H9 (cell line): Measurements from ENCODE around the gene PSPC1. TPM values are rescaled to one million over a fixed set of nuclear protein-coding genes. Genes with fewer than 3 reads are reported as not detected.

Experiments used
- DNase-seq: peaks from one replicate; pipeline ENCODE4 v3.0.0-alpha.2; 2017
- H2AFZ ChIP-seq: one replicate; pipeline ENCODE4 v1.6.1; 2013; ENCODE audit warnings: mild to moderate bottlenecking, low read length, control low read depth, moderate library complexity
- H2AK5ac ChIP-seq: 2 replicates; pipeline ENCODE4 v1.6.1; 2013; ENCODE audit warnings: low read length, control low read depth, mixed read lengths; ENCODE audit not compliant: insufficient read length
- H2BK120ac ChIP-seq: one replicate; pipeline ENCODE4 v1.6.1; 2013; ENCODE audit warnings: low read depth, mild to moderate bottlenecking, low read length, control low read depth, inconsistent platforms; ENCODE audit not compliant: poor library complexity, severe bottlenecking
- H2BK12ac ChIP-seq: 2 replicates; pipeline ENCODE4 v1.6.1; 2013; ENCODE audit warnings: low read length, control low read depth, mixed read lengths, low read depth; ENCODE audit not compliant: insufficient read length
- H2BK15ac ChIP-seq: 2 replicates; pipeline ENCODE4 v1.6.1; 2013; ENCODE audit warnings: low read depth, low read length, control low read depth
- H2BK20ac ChIP-seq: one replicate; pipeline ENCODE4 v1.6.1; 2013; ENCODE audit warnings: low read depth, mild to moderate bottlenecking, low read length, control low read depth, inconsistent platforms; ENCODE audit not compliant: poor library complexity, severe bottlenecking
- H2BK5ac ChIP-seq: 2 replicates; pipeline ENCODE4 v1.6.1; 2013; ENCODE audit warnings: low read length, control low read depth, mixed read lengths; ENCODE audit not compliant: insufficient read length
- H3K14ac ChIP-seq: 2 replicates; pipeline ENCODE4 v1.6.1; 2013; ENCODE audit warnings: low read length, control low read depth; ENCODE audit not compliant: insufficient read depth
- H3K18ac ChIP-seq: 2 replicates; pipeline ENCODE4 v1.6.1; 2013; ENCODE audit warnings: low read depth, mild to moderate bottlenecking, mixed read lengths, low read length, control low read depth; ENCODE audit not compliant: insufficient read length
- H3K23ac ChIP-seq: 2 replicates; pipeline ENCODE4 v1.6.1; 2013; ENCODE audit warnings: low read length, control low read depth, mixed read lengths, low read depth; ENCODE audit not compliant: insufficient read length
- H3K23me2 ChIP-seq: 2 replicates; pipeline ENCODE4 v1.6.1; 2013; ENCODE audit warnings: low read depth, mild to moderate bottlenecking, mixed read lengths, low read length, control low read depth; ENCODE audit not compliant: insufficient read length, poor library complexity, severe bottlenecking
- H3K27ac ChIP-seq: 2 replicates; pipeline ENCODE4 v1.5.1; 2013; ENCODE audit warnings: low read length, control low read depth, mixed read lengths, low read depth; ENCODE audit not compliant: insufficient read length
- H3K27me3 ChIP-seq: 2 replicates; pipeline ENCODE4 v1.6.1; 2013; ENCODE audit warnings: low read length, control low read depth, inconsistent platforms; ENCODE audit not compliant: insufficient read depth
- H3K4ac ChIP-seq: 2 replicates; pipeline ENCODE4 v1.6.1; 2013; ENCODE audit warnings: low read depth, mild to moderate bottlenecking, control low read depth, inconsistent platforms, low read length, moderate library complexity
- H3K4me1 ChIP-seq: 2 replicates; pipeline ENCODE4 v1.6.1; 2013; ENCODE audit warnings: low read length, control low read depth, inconsistent platforms; ENCODE audit not compliant: insufficient read depth
- H3K4me2 ChIP-seq: 2 replicates; pipeline ENCODE4 v1.6.1; 2013; ENCODE audit warnings: low read length, control low read depth, mixed read lengths; ENCODE audit not compliant: insufficient read length, insufficient read depth
- H3K56ac ChIP-seq: 2 replicates; pipeline ENCODE4 v1.6.1; 2013; ENCODE audit warnings: low read depth, mild to moderate bottlenecking, mixed read lengths, low read length, control low read depth; ENCODE audit not compliant: insufficient read length
- H3K79me1 ChIP-seq: 2 replicates; pipeline ENCODE4 v1.6.1; 2013; ENCODE audit warnings: low read depth, mild to moderate bottlenecking, moderate library complexity, low read length, control low read depth, inconsistent platforms; ENCODE audit not compliant: insufficient read depth, poor library complexity, severe bottlenecking
- H3K79me2 ChIP-seq: 2 replicates; pipeline ENCODE4 v1.6.1; 2013; ENCODE audit warnings: low read length, control low read depth, inconsistent platforms; ENCODE audit not compliant: insufficient read depth
- H3K9ac ChIP-seq: 2 replicates; pipeline ENCODE4 v1.6.1; 2013; ENCODE audit warnings: low read length, control low read depth, mixed read lengths; ENCODE audit not compliant: insufficient read length; ENCODE audit errors: extremely low read depth
- H3K9me3 ChIP-seq: one replicate; pipeline ENCODE4 v1.6.1; 2013; ENCODE audit warnings: low read depth, low read length, inconsistent platforms; ENCODE audit not compliant: control insufficient read depth
- H3T11ph ChIP-seq: one replicate; pipeline ENCODE4 v1.6.1; 2013; ENCODE audit warnings: mild to moderate bottlenecking, low read length, control low read depth, inconsistent platforms
- H4K20me1 ChIP-seq: one replicate; pipeline ENCODE4 v1.6.1; 2013; ENCODE audit not compliant: control insufficient read depth, insufficient read length, insufficient read depth
- H4K5ac ChIP-seq: 2 replicates; pipeline ENCODE4 v1.6.1; 2013; ENCODE audit warnings: low read depth, mild to moderate bottlenecking, mixed read lengths, low read length, control low read depth; ENCODE audit not compliant: insufficient read length
- H4K8ac ChIP-seq: replicated peaks from 2 replicates; pipeline ENCODE4 v1.6.1; 2013; ENCODE audit warnings: low read length, control low read depth, mixed read lengths, low read depth; ENCODE audit not compliant: insufficient read length
- H4K91ac ChIP-seq: 2 replicates; pipeline ENCODE4 v1.6.1; 2013; ENCODE audit warnings: low read depth, mild to moderate bottlenecking, moderate library complexity, mixed read lengths, low read length, control low read depth; ENCODE audit not compliant: insufficient read length
- H3K27ac Mint-ChIP-seq, 3 experiments: 2 replicates in 2 of 3; 3 replicates in 1 of 3; pipeline ENCODE4 v1.8.0; 2020 to 2021; ENCODE audit warnings: mixed read lengths in 3 of 3, mild to moderate bottlenecking in 1 of 3, moderate library complexity in 1 of 3
- H3K27me3 Mint-ChIP-seq: 2 replicates; pipeline ENCODE4 v1.8.0; 2021; ENCODE audit warnings: low read depth, mild to moderate bottlenecking, moderate library complexity, mixed read lengths
- H3K36me3 Mint-ChIP-seq, 3 experiments: 2 replicates in 2 of 3; 3 replicates in 1 of 3; pipeline ENCODE4 v1.8.0; 2020 to 2021; ENCODE audit warnings: low read depth in 3 of 3, mixed read lengths in 3 of 3; ENCODE audit not compliant: insufficient read depth in 1 of 3
- H3K4me1 Mint-ChIP-seq, 2 experiments: 2 replicates each; pipeline ENCODE4 v1.8.0; 2020; ENCODE audit warnings: mixed read lengths in 2 of 2
- H3K4me3 Mint-ChIP-seq, 2 experiments: 2 replicates in 1 of 2; 3 replicates in 1 of 2; pipeline ENCODE4 v1.8.0; 2020 to 2021; ENCODE audit warnings: mild to moderate bottlenecking in 2 of 2, mixed read lengths in 2 of 2, moderate library complexity in 1 of 2
- H3K9me3 Mint-ChIP-seq, 2 experiments: 2 replicates in 1 of 2; 3 replicates in 1 of 2; pipeline ENCODE4 v1.8.0; 2020; ENCODE audit warnings: mild to moderate bottlenecking in 2 of 2, mixed read lengths in 2 of 2, moderate library complexity in 1 of 2
- WGBS: extraction: QIAGEN DNeasy Blood & Tissue Kit; methylation state at CpG from one replicate; pipeline ENCODE4 v1.1.7; 2013; ENCODE audit warnings: missing lambda C conversion rate, low lambda C conversion rate, mixed read lengths; ENCODE audit not compliant: insufficient read length; ENCODE audit errors: extremely low coverage; 5-methylcytosine and 5-hydroxymethylcytosine counted together
- total RNA-seq: library from RNA; stranded (reverse); gene quantifications from 2 replicates; pipeline ENCODE4 v1.2.1, GENCODE V29; 2021
- TF ChIP-seq, protein P1 (sequence below): fragments of 200-600 bp; sonication (generic); conservative IDR thresholded peaks from 3 replicates; pipeline ENCODE4 v1.8.0; 2021; ENCODE audit warnings: antibody characterized with exemption, mild to moderate bottlenecking

The PSPC1 gene
- total RNA-seq, 1 experiment from 2014 or later = 134 TPM

DNA sequence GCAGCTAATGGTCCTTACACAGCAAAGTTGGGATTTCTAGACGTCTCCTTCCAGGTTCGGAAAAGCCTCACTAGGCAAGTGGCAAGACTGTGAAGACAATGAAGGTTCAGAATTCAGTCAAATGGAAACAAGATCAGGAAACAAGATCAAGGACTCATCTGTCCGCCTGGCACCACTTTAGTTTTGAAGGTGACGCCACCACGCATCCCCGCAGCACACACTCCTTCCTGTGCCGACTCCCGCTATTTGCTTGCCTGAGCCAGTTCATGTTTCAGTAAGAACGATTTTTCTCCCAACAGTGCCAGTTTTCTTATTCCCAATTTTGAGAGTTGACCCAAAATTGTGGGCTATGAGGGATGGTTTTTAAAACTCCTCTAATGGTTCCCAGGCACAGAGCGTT is 107.8 kb downstream of the PSPC1 start:
- no peaks in the 10 kb centered on the region for H3K27me3 Mint-ChIP-seq
- no peaks in the 10 kb centered on the region for H3K4me1 ChIP-seq
- no peaks in the 10 kb centered on the region for H3K9me3 ChIP-seq
- DNase-seq = no peak
- no peak overlapping the region for H3K18ac ChIP-seq
- no peak overlapping the region for H2BK120ac ChIP-seq
- H2BK12ac ChIP-seq = no peak overlapping the region
- H3K9me3 Mint-ChIP-seq = no peaks in the 10 kb centered on the region
- H2BK5ac ChIP-seq = no peak overlapping the region
- no peak overlapping the region for H4K8ac ChIP-seq
- H3K4me2 ChIP-seq = no peak overlapping the region
- peaks cover 35 to 65% (median 65%) of the 10 kb centered on the region in 3 experiments for H3K36me3 Mint-ChIP-seq
- H4K20me1 ChIP-seq = no peaks in the 10 kb centered on the region
- no peak overlapping the region for H3T11ph ChIP-seq
- no peak overlapping the region for H2AK5ac ChIP-seq
- no peak overlapping the region for H3K14ac ChIP-seq
- H3K27ac Mint-ChIP-seq = peak overlapping the region in 2 of 3 experiments; percentile 19 to 61; a peak in 4 of 7 replicates
- WGBS = no CpG with 5 or more reads among the region's 10 CpGs
- no peak overlapping the region for H2AFZ ChIP-seq
- no peak overlapping the region for H3K9ac ChIP-seq
- no peak overlapping the region for H3K23ac ChIP-seq
- no peaks in the 10 kb centered on the region for H3K27me3 ChIP-seq
- H3K56ac ChIP-seq = no peak overlapping the region
- no peak overlapping the region for H4K5ac ChIP-seq
- no peak overlapping the region for H3K4me3 Mint-ChIP-seq
- no peak overlapping the region for H3K4ac ChIP-seq
- H2BK20ac ChIP-seq = no peak overlapping the region
- H3K4me1 Mint-ChIP-seq = peaks cover 2 to 6% of the 10 kb centered on the region in 2 experiments; a peak in 1 of 4 replicates
- H3K23me2 ChIP-seq = no peaks in the 10 kb centered on the region
- H2BK15ac ChIP-seq = no peak overlapping the region
- H3K79me2 ChIP-seq = no peaks in the 10 kb centered on the region
- TF ChIP-seq, protein P1, sequence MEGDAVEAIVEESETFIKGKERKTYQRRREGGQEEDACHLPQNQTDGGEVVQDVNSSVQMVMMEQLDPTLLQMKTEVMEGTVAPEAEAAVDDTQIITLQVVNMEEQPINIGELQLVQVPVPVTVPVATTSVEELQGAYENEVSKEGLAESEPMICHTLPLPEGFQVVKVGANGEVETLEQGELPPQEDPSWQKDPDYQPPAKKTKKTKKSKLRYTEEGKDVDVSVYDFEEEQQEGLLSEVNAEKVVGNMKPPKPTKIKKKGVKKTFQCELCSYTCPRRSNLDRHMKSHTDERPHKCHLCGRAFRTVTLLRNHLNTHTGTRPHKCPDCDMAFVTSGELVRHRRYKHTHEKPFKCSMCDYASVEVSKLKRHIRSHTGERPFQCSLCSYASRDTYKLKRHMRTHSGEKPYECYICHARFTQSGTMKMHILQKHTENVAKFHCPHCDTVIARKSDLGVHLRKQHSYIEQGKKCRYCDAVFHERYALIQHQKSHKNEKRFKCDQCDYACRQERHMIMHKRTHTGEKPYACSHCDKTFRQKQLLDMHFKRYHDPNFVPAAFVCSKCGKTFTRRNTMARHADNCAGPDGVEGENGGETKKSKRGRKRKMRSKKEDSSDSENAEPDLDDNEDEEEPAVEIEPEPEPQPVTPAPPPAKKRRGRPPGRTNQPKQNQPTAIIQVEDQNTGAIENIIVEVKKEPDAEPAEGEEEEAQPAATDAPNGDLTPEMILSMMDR = no peak
- peaks cover 4% of the 10 kb centered on the region for H3K79me1 ChIP-seq
- no peak overlapping the region for H4K91ac ChIP-seq
- no peak overlapping the region for H3K27ac ChIP-seq
